Bronchial epithelial cell (primary cell): Measurements from ENCODE around the gene OR56A1. TPM values are rescaled to one million over a fixed set of nuclear protein-coding genes. Genes with fewer than 3 reads are reported as not detected.

ENCODE experiments used
- DNase-seq: peaks from one replicate; pipeline ENCODE4 v3.0.0-alpha.2; 2010; ENCODE audit warnings: low read depth
- FAIRE-seq: peaks from 2 replicates; lab custom pipeline; 2011; peaks lifted over from hg19 to GRCh38; lab: Jason Lieb, UNC
- H3K27me3 ChIP-seq: 2 replicates; pipeline ENCODE4 v1.5.1; 2011; ENCODE audit warnings: low read length; ENCODE audit not compliant: control insufficient read depth, insufficient read depth
- H3K36me3 ChIP-seq: 2 replicates; pipeline ENCODE4 v1.5.1; 2011; ENCODE audit warnings: low read length; ENCODE audit not compliant: control insufficient read depth, insufficient read depth
- H3K4me3 ChIP-seq: 2 replicates; pipeline ENCODE4 v1.5.1; 2011; ENCODE audit warnings: mild to moderate bottlenecking, low read depth, low read length, control low read depth
- total RNA-seq: library from RNA; depleted of rRNA; stranded (reverse); fragments of >200 nt; gene quantifications from 2 replicates; pipeline ENCODE4 v1.2.1, GENCODE V29; 2014
- TF ChIP-seq, protein P1 (sequence below): IDR thresholded peaks from 2 replicates; pipeline ENCODE4 v1.5.1; 2011; ENCODE audit warnings: mild to moderate bottlenecking, moderate library complexity, low read length, control low read depth, inconsistent platforms; ENCODE audit not compliant: insufficient read depth, severe bottlenecking

Gene OR56A1
- total RNA-seq, 1 donor from 2014 or later: not detected

- DNase-seq (no peak), FAIRE-seq (no peak)
- Histone ChIP-seq H3K27me3 (no peaks in the 10 kb centered on the region), H3K4me3 (no peak within 1 kb of the TSS), H3K36me3 (no peaks in the 10 kb centered on the region)
- TF ChIP-seq, protein P1, sequence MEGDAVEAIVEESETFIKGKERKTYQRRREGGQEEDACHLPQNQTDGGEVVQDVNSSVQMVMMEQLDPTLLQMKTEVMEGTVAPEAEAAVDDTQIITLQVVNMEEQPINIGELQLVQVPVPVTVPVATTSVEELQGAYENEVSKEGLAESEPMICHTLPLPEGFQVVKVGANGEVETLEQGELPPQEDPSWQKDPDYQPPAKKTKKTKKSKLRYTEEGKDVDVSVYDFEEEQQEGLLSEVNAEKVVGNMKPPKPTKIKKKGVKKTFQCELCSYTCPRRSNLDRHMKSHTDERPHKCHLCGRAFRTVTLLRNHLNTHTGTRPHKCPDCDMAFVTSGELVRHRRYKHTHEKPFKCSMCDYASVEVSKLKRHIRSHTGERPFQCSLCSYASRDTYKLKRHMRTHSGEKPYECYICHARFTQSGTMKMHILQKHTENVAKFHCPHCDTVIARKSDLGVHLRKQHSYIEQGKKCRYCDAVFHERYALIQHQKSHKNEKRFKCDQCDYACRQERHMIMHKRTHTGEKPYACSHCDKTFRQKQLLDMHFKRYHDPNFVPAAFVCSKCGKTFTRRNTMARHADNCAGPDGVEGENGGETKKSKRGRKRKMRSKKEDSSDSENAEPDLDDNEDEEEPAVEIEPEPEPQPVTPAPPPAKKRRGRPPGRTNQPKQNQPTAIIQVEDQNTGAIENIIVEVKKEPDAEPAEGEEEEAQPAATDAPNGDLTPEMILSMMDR: no peak
Measured at GRCh38 chr11:5986885-5987284, 43.7 kb downstream of the OR56A1 start, which contains the start of gene OR52L1. Gene OR52L1 (minus strand): TSS chr11:5986985. CDS start chr11:5986930, 55 bp downstream.

DNA sequence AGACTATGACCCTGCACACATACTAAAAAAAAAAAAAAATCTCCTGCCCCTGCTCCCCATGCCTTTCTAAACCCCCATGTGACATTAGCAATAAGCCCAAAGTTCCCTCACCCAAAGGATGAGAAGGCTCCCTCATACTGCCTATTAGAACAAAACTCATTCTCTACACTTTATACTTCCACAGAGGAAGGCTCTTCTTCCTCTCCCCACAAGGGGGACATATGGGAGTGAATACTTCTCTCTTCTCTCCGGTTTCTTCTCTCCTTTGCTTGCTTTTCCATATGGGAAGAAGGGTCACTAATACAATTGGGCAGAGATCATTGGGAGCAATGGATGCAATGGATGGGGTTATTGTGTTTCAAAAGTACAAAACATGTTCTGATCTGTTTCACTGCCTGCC is 47.1 kb downstream of the OR56A1 start:
- H3K27me3 ChIP-seq: no peaks in the 10 kb centered on the region
- no peaks in the 10 kb centered on the region for H3K36me3 ChIP-seq
- DNase-seq (no peak), FAIRE-seq (no peak)
- no peak overlapping the region for H3K4me3 ChIP-seq
- TF ChIP-seq, protein P1: no peak

DNA sequence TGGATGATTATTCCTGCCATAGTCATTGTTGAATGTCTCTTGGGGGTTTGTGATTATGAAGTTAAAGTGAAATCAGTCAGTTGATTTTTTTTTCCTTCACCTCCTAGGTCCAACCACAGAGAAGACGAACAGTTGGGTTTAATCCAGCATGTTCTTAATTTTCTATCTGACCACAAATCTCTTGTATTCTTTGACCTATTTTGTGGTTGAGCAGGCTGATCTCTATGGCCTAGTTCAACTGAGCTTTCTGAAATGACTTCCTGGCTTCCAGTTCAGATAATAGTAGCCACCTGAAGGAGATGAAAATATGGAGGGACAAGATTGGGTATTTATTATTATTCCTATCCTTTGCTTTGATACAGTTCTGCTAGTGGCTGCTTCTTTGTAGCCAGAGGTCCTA is 57.0 kb downstream of the OR56A1 start:
- FAIRE-seq (no peak), DNase-seq (no peak)
- H3K27me3 ChIP-seq: no peaks in the 10 kb centered on the region
- H3K36me3 ChIP-seq: no peaks in the 10 kb centered on the region
- H3K4me3 ChIP-seq: no peak overlapping the region
- TF ChIP-seq, protein P1: no peak

Other genes with a start within 250 kb of the OR56A1 start
- not detected in 2 replicates for gene OR52N5, start 247.4 kb downstream of the OR56A1 start, total RNA-seq
- gene OR52N1, start 239.5 kb downstream of the OR56A1 start, total RNA-seq: 0.13 TPM in 1 of 2 replicates, not detected in the other
- not detected in 2 replicates for gene OR52N2, start 221.8 kb downstream of the OR56A1 start, total RNA-seq
- not detected in 2 replicates for gene OR52E6, start 188.9 kb downstream of the OR56A1 start, total RNA-seq
- not detected in 2 replicates for gene OR52E8, start 173.1 kb downstream of the OR56A1 start, total RNA-seq
- gene OR52E4, start 150.1 kb downstream of the OR56A1 start, total RNA-seq: not detected in 2 replicates
- not detected in 2 replicates for gene OR52E5, start 137.6 kb downstream of the OR56A1 start, total RNA-seq
- not detected in 2 replicates for gene OR56A3, start 88.5 kb downstream of the OR56A1 start, total RNA-seq
- not detected in 2 replicates for gene OR56A5, start 62.3 kb downstream of the OR56A1 start, total RNA-seq
- gene OR52L1, start 43.8 kb downstream of the OR56A1 start, total RNA-seq: 0.13 TPM in 1 of 2 replicates, not detected in the other
- gene OR56A4, start 23.8 kb downstream of the OR56A1 start, total RNA-seq: not detected in 2 replicates
- not detected in 2 replicates for gene OR56B4, start 76.9 kb upstream of the OR56A1 start, total RNA-seq
- gene OR52B2, start 139.6 kb upstream of the OR56A1 start, total RNA-seq: not detected in 2 replicates
- not detected in 2 replicates for gene OR52W1, start 168.5 kb upstream of the OR56A1 start, total RNA-seq
- gene C11orf42, start 174.8 kb upstream of the OR56A1 start, total RNA-seq: not detected in 2 replicates
- 7.4 and 10.4 TPM in 2 replicates for gene FHIP1B, start 203.9 kb upstream of the OR56A1 start, total RNA-seq
- 0.26 TPM in 1 of 2 replicates, not detected in the other for gene CNGA4, start 208.3 kb upstream of the OR56A1 start, total RNA-seq
- gene CCKBR, start 229.1 kb upstream of the OR56A1 start, total RNA-seq: not detected in 2 replicates